K562 (cell line): Measurements from ENCODE around the gene ENTR1. TPM values are rescaled to one million over a fixed set of nuclear protein-coding genes. Genes with fewer than 3 reads are reported as not detected.

ENCODE experiments used
- ATAC-seq: fragments of 200-7000 bp; cut with Tn5 transposase; 3 replicates; pipeline ENCODE4 v1.9.1; 2020; ENCODE audit warnings: moderate library complexity
- BruUV-seq: library from RNA; stranded (reverse); fragments of 400-500 nt; replicated peaks from 2 replicates; lab custom pipeline; 2021; lab: Mats Ljungman, UMichigan
- CTCF ChIA-PET: fragments of 300-600 bp; formaldehyde crosslinking; extraction: SDS; loops from one replicate; lab custom pipeline; 2021; ENCODE audit warnings: low intra/inter-chr PET ratio; lab: Yijun Ruan, JAX
- POLR2A ChIA-PET: fragments of 300-600, 350-650 bp; sonication (Branson Sonifier 250); formaldehyde crosslinking; extraction: SDS; loops from one replicate; lab custom pipeline; 2021; ENCODE audit warnings: antibody characterized with exemption, inconsistent platforms; lab: Yijun Ruan, JAX
- DNase-seq, 4 experiments: peaks; one replicate each; pipeline versions ENCODE4 v3.0.0 to v3.0.0-alpha.2; 2011 to 2018; ENCODE audit warnings: low spot score in 3 of 4, mixed read lengths in 3 of 4; ENCODE audit errors: extremely low read depth in 1 of 4
- FAIRE-seq: peaks from 2 replicates; lab custom pipeline; 2011; peaks lifted over from hg19 to GRCh38; lab: Jason Lieb, UNC
- H2AFZ ChIP-seq: 2 replicates; pipeline ENCODE4 v1.6.0; 2011; ENCODE audit warnings: low read depth, low read length, control low read depth, inconsistent platforms
- H3K27ac ChIP-seq: fragments of 200-600 bp; 3 replicates; pipeline ENCODE4 v1.8.0; 2011; ENCODE audit warnings: low read depth, mild to moderate bottlenecking, control low read depth, inconsistent platforms, low read length, moderate library complexity, mixed read lengths; ENCODE audit errors: extremely low read depth
- H3K27me3 ChIP-seq, 2 experiments: fragments of 300-600 bp in 1 of 2; 2 replicates in 1 of 2; 3 replicates in 1 of 2; pipeline versions ENCODE4 v1.6.0 to v1.8.0; 2011; ENCODE audit warnings: inconsistent platforms in 2 of 2, low read length in 2 of 2, mild to moderate bottlenecking in 1 of 2, mixed read lengths in 1 of 2, moderate library complexity in 1 of 2; ENCODE audit not compliant: control insufficient read depth in 2 of 2, insufficient read depth in 2 of 2
- H3K36me3 ChIP-seq: fragments of 300-600 bp; 3 replicates; pipeline ENCODE4 v1.8.0; 2011; ENCODE audit warnings: mild to moderate bottlenecking, low read length, inconsistent platforms; ENCODE audit not compliant: control insufficient read depth, insufficient read depth
- H3K4me1 ChIP-seq, 2 experiments: fragments of 200-600 bp in 1 of 2; replicated peaks in 1 of 2; 2 replicates in 1 of 2; 3 replicates in 1 of 2; pipeline versions ENCODE4 v1.5.1 to v1.8.0; 2011; ENCODE audit warnings: inconsistent platforms in 2 of 2, low read length in 2 of 2, mild to moderate bottlenecking in 1 of 2, mixed read lengths in 1 of 2, moderate library complexity in 1 of 2; ENCODE audit not compliant: control insufficient read depth in 2 of 2, insufficient read depth in 2 of 2
- H3K4me2 ChIP-seq: 2 replicates; pipeline ENCODE4 v1.6.1; 2011; ENCODE audit warnings: low read length, control low read depth, inconsistent platforms, mixed read lengths; ENCODE audit not compliant: insufficient read depth
- H3K4me3 ChIP-seq: fragments of 200-600 bp; sonication (generic), shearing (Covaris generic); 2 replicates; pipeline ENCODE4 v1.5.1; 2016; ENCODE audit warnings: control low read depth, inconsistent platforms
- H3K79me2 ChIP-seq: fragments of 200-600 bp; 3 replicates; pipeline ENCODE4 v1.8.0; 2011; ENCODE audit warnings: low read length, inconsistent platforms; ENCODE audit not compliant: control insufficient read depth, insufficient read depth
- H3K9ac ChIP-seq, 2 experiments: 2 replicates each; pipeline versions ENCODE4 v1.6.0 to v1.6.1; 2011; ENCODE audit warnings: low read depth in 2 of 2, low read length in 2 of 2, control low read depth in 1 of 2, inconsistent platforms in 1 of 2, mild to moderate bottlenecking in 1 of 2, mixed read lengths in 1 of 2; ENCODE audit not compliant: insufficient read depth in 1 of 2
- H3K9me1 ChIP-seq: one replicate; pipeline ENCODE4 v1.6.0; 2011; ENCODE audit warnings: inconsistent platforms, mild to moderate bottlenecking, low read length, moderate library complexity; ENCODE audit not compliant: control insufficient read depth, insufficient read depth
- H3K9me3 ChIP-seq: replicated peaks from 2 replicates; pipeline ENCODE4 v1.5.1; 2011; ENCODE audit warnings: low read depth, low read length, inconsistent platforms; ENCODE audit not compliant: control insufficient read depth, insufficient read depth
- H4K20me1 ChIP-seq: replicated peaks from 2 replicates; pipeline ENCODE4 v1.6.1; 2011; ENCODE audit warnings: low read length, inconsistent platforms, mixed read lengths; ENCODE audit not compliant: control insufficient read depth, insufficient read depth
- COPS2 ChIP-seq: fragments of 450-650 bp; conservative IDR thresholded peaks from 2 replicates; pipeline ENCODE4 v1.6.1; 2016; ENCODE audit warnings: mild to moderate bottlenecking, moderate library complexity
- JUNB ChIP-seq: fragments of 450-650 bp; formaldehyde crosslinking; conservative IDR thresholded peaks from 2 replicates; pipeline ENCODE4 v1.4.0; 2020; ENCODE audit warnings: mild to moderate bottlenecking
- MEF2D ChIP-seq: conservative IDR thresholded peaks from 2 replicates; pipeline ENCODE4 v1.6.1; 2016; ENCODE audit warnings: low read depth, missing genetic modification characterization, missing compliant biosample characterization
- NFXL1 ChIP-seq: fragments of 450-650 bp; formaldehyde crosslinking; IDR thresholded peaks from 2 replicates; pipeline ENCODE4 v1.4.0; 2021; ENCODE audit warnings: mild to moderate bottlenecking
- NR2C2 ChIP-seq, 2 experiments: fragments of 200-800 bp in 1 of 2; sonication (Bioruptor generic) in 1 of 2; sonication (generic) in 1 of 2; formaldehyde crosslinking in 1 of 2; IDR thresholded peaks; 2 replicates each; pipeline versions ENCODE4 v1.6.1 to v1.8.0; 2016 to 2022; ENCODE audit warnings: mild to moderate bottlenecking in 1 of 2, missing compliant biosample characterization in 1 of 2, missing genetic modification characterization in 1 of 2, missing genetic modification reagents in 1 of 2
- PHF8 ChIP-seq: fragments of 200-600 bp; sonication (generic); IDR thresholded peaks from 2 replicates; pipeline ENCODE4 v1.6.1; 2012; ENCODE audit warnings: mixed run types, mild to moderate bottlenecking, inconsistent platforms, low read length, moderate library complexity, borderline replicate concordance
- POLR2A ChIP-seq: fragments of 450-650 bp; conservative IDR thresholded peaks from 2 replicates; pipeline ENCODE4 v1.6.1; 2016
- RBBP5 ChIP-seq: fragments of 200-600 bp; sonication (generic); IDR thresholded peaks from 2 replicates; pipeline ENCODE4 v1.6.1; 2012; ENCODE audit warnings: borderline replicate concordance, mild to moderate bottlenecking, low read length, control low read depth, inconsistent platforms; ENCODE audit not compliant: insufficient read depth, poor library complexity, severe bottlenecking
- RBFOX2 ChIP-seq: fragments of 200-400 bp; formaldehyde crosslinking; IDR thresholded peaks from 2 replicates; pipeline ENCODE4 v1.6.1; 2017; ENCODE audit warnings: low read depth, mild to moderate bottlenecking, low read length, moderate library complexity
- SREBF1 ChIP-seq: fragments of 150-350 bp; IDR thresholded peaks from 2 replicates; pipeline ENCODE4 v1.6.1; 2014; ENCODE audit warnings: antibody characterized with exemption, low read depth, low read length, borderline replicate concordance
- ZNF12 ChIP-seq: sonication (generic); formaldehyde crosslinking; IDR thresholded peaks from 2 replicates; pipeline ENCODE4 v1.4.0; 2020; ENCODE audit warnings: mild to moderate bottlenecking, missing genetic modification reagents
- ZNF764 ChIP-seq: fragments of 250-450 bp; sonication (Bioruptor Pico); IDR thresholded peaks from 2 replicates; pipeline ENCODE4 v1.4.0; 2020; ENCODE audit warnings: low read depth, mild to moderate bottlenecking, moderate library complexity
- WGBS: fragments of 100-300 bp; shearing (Covaris generic); methylation state at CpG from one replicate; pipeline ENCODE4 v1.1.6; 2016; ENCODE audit warnings: low coverage, mixed read lengths; ENCODE audit not compliant: insufficient coverage; ENCODE audit errors: missing lambda C conversion rate; 5-methylcytosine and 5-hydroxymethylcytosine counted together
- in situ Hi-C: fragments of 300-500 bp; cut with MboI; formaldehyde crosslinking; loops from 4 replicates; pipeline ENCODE4 v1.15.0; 2018; ENCODE audit warnings: inconsistent platforms, mixed read lengths
- intact Hi-C: fragments of 100-400 bp; cut with micrococcal nuclease; formaldehyde crosslinking; loops from 2 replicates; pipeline ENCODE4 v1.14.2; 2022
- polyA plus RNA-seq, 8 experiments: library from polyadenylated mRNA; depleted of rRNA in 4 of 8; stranded (reverse) in 5 of 8; unstranded in 3 of 8; fragments of >200 nt; fragmentation: Nextera tagmentation in 2 of 8; fragmentation: Illumina TruSeq in 1 of 8; extraction: Ambion mirVana in 2 of 8; extraction: Trizol in 1 of 8; gene quantifications; 2 replicates each; pipeline versions ENCODE4 v1.2.1 to v1.2.3, GENCODE V29; 2011 to 2014; ENCODE audit warnings: inconsistent platforms in 1 of 8, missing spikeins in 1 of 8
- total RNA-seq, 7 experiments: library from RNA; depleted of rRNA in 6 of 7; stranded (reverse); fragments of >200 nt in 6 of 7; fragmentation: Illumina TruSeq in 2 of 7; extraction: Trizol in 2 of 7; gene quantifications; 2 replicates each; pipeline versions ENCODE4 v1.2.1 to v1.2.3, GENCODE V29; 2011 to 2021; ENCODE audit warnings: low replicate concordance in 1 of 7
- TF ChIP-seq, protein P1 (sequence below): sonication (generic); formaldehyde crosslinking; IDR thresholded peaks from 2 replicates; pipeline ENCODE4 v1.8.0; 2022; ENCODE audit warnings: missing genetic modification reagents, mild to moderate bottlenecking, borderline replicate concordance

The ENTR1 gene
- total and polyA plus RNA-seq, 9 of the 15 experiments (the other 6 are each of a cell fraction or from before 2014, with no cell fraction given) = 6.7 to 106 (median 72.6) TPM

DNA sequence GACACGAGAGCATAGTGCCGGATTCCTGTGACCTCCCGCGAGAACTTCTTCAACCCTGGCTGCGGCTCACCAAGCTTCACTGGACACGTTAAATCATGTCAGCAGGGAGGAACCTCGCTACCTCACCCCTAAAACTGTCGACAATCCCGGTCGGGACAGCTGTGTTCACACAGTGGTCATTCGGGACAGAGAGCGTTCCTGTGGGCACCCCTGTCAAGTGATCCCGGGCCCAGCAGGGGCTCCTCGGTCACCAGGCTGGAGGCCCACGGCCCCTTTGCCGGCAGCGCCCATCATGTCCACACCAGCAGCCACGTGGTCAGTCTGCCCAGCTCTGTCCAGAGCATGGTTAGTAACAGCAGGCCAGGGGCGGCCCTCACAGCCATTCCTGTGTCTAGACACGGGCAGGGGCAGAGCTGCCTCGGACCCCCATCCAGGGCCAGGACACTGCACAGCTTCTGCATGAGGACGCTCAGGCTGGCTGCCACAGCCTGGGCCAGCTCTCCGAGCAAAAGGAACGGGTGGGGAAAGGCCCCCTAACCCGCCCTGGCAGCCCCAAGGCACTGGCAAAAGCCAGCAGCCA is 25.7 kb upstream of the ENTR1 start:
- Histone ChIP-seq H3K36me3 (peaks cover 50% of the 10 kb centered on the region; the same call in 2 of the 3 replicates), H3K4me2 (no peak overlapping the region), H3K27me3 (no peaks in the 10 kb centered on the region), H3K9ac (peak overlapping the region in 1 of 2 experiments; percentile 50; a peak in 1 of 4 replicates), H3K4me3 (no peak overlapping the region), H4K20me1 (peaks cover 25% of the 10 kb centered on the region; the same call in 1 of the 2 replicates), H3K27ac (no peak overlapping the region), H3K4me1 (peaks cover 21 to 56% of the 10 kb centered on the region in 2 experiments), H3K9me1 (peaks cover 9% of the 10 kb centered on the region), H2AFZ (no peak overlapping the region), H3K9me3 (no peaks in the 10 kb centered on the region), H3K79me2 (peaks cover 49% of the 10 kb centered on the region)
- ChIA-PET POLR2A (interaction anchor here (1.1 to 5.6 kb wide), 3 partner anchors 13 to 26 kb away, joined by 3 to 33 read pairs (median 4); no protein-coding TSS in a partner anchor), CTCF (no interaction called here)
- DNase-seq (no peak), ATAC-seq (no peak), FAIRE-seq (no peak)
- intact Hi-C loops = no loop called here
- no peak for TF ChIP-seq PHF8
- peak; percentile 32; the same call in 1 of the 2 replicates for TF ChIP-seq RBFOX2
- no TSS peak for BruUV-seq
- in situ Hi-C loops = no loop called here
- WGBS = 91% methylated on average over 25 of the region's 25 CpGs

- H3K79me2 ChIP-seq = peaks cover 49% of the 10 kb centered on the region
- ATAC-seq = no peak
- in situ Hi-C loops = no loop called here
- peaks cover 52% of the 10 kb centered on the region; the same call in 1 of the 3 replicates for H3K36me3 ChIP-seq
- H3K4me1 ChIP-seq = peaks cover 17 to 62% of the 10 kb centered on the region in 2 experiments
- no TSS peak for BruUV-seq
- peaks cover 18% of the 10 kb centered on the region; the same call in 1 of the 2 replicates for H4K20me1 ChIP-seq
- H3K9ac ChIP-seq = no peak overlapping the region
- CTCF ChIA-PET = no interaction called here
- WGBS = 90% methylated on average over 7 of the region's 17 CpGs
- no peak overlapping the region for H3K4me3 ChIP-seq
- no peak overlapping the region for H3K4me2 ChIP-seq
- POLR2A ChIA-PET = interaction anchor here (0.5 to 5.6 kb wide), 3 partner anchors 11 to 39 kb away, joined by 3 to 33 read pairs (median 3); no protein-coding TSS in a partner anchor
- FAIRE-seq = no peak
- peaks cover 10% of the 10 kb centered on the region for H3K9me1 ChIP-seq
- no peaks in the 10 kb centered on the region for H3K9me3 ChIP-seq
- no peaks in the 10 kb centered on the region for H3K27me3 ChIP-seq
- DNase-seq = no peak
- H2AFZ ChIP-seq = no peak overlapping the region
- intact Hi-C loops = no loop called here
- no peak overlapping the region for H3K27ac ChIP-seq
- TF ChIP-seq COPS2 (no peak), POLR2A (no peak), NR2C2 (CRISPR knock-in tag; IDR thresholded peaks at IDR 0.05) (no peak), NR2C2 (tag; IDR thresholded peaks at IDR 0.05) (no peak), SREBF1 (no peak), NFXL1 (no peak), JUNB (CRISPR knock-in tag) (no peak), MEF2D (no peak), ZNF764 (CRISPR knock-in tag) (no peak), ZNF12 (CRISPR knock-in tag) (no peak), RBBP5 (no peak)
- TF ChIP-seq, protein P1, sequence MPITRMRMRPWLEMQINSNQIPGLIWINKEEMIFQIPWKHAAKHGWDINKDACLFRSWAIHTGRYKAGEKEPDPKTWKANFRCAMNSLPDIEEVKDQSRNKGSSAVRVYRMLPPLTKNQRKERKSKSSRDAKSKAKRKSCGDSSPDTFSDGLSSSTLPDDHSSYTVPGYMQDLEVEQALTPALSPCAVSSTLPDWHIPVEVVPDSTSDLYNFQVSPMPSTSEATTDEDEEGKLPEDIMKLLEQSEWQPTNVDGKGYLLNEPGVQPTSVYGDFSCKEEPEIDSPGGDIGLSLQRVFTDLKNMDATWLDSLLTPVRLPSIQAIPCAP (CRISPR knock-in tag) = no peak
Observed at GRCh38 chr9:136434580-136435169, 24.3 kb upstream of the ENTR1 start.
